HT-29 (cell line): ENCODE measurements around the gene TLE2. TPM values are rescaled to one million over a fixed set of nuclear protein-coding genes. Genes with fewer than 3 reads are reported as not detected.

Experiments used
- DNase-seq: peaks from one replicate; pipeline ENCODE4 v3.0.0-alpha.2; 2015; ENCODE audit warnings: low spot score
- total RNA-seq: library from RNA; depleted of rRNA; stranded (reverse); fragments of >200 nt; shearing (Covaris generic); gene quantifications from 2 replicates; pipeline ENCODE4 v1.2.3, GENCODE V29; 2014; rRNA removed

The TLE2 gene
- total RNA-seq, 1 experiment from 2014 or later, result 1.1 TPM

GRCh38 chr19:2960120-2960519 is 69.0 kb downstream of the TLE2 start:
- DNase-seq, result no peak

- DNase-seq, result no peak
Observed at GRCh38 chr19:2957160-2957559, 71.9 kb downstream of the TLE2 start.

- peak; percentile 79 for DNase-seq
Observed at GRCh38 chr19:2952953-2953481, 76.1 kb downstream of the TLE2 start.

GRCh38 chr19:2950286-2951124 is 78.6 kb downstream of the TLE2 start:
- peak; percentile 96 for DNase-seq

GRCh38 chr19:2949939-2950285 is 79.2 kb downstream of the TLE2 start:
- DNase-seq, result peak; percentile 46

Other genes with a start within 250 kb of the TLE2 start
- gene SGTA, start 246.0 kb downstream of the TLE2 start, total RNA-seq, result 122 and 127 TPM in 2 replicates
- 271 and 308 TPM in 2 replicates for gene THOP1, start 243.8 kb downstream of the TLE2 start, total RNA-seq
- 1.2 TPM in 2 replicates for gene ZNF554, start 209.4 kb downstream of the TLE2 start, total RNA-seq
- gene ZNF555, start 187.8 kb downstream of the TLE2 start, total RNA-seq, result 0.65 and 1.3 TPM in 2 replicates
- gene ZNF556, start 161.9 kb downstream of the TLE2 start, total RNA-seq, result 0.03 and 0.23 TPM in 2 replicates
- gene ZNF57, start 128.4 kb downstream of the TLE2 start, total RNA-seq, result 5.6 and 5.7 TPM in 2 replicates
- 0.86 and 1.7 TPM in 2 replicates for gene ZNF77, start 84.3 kb downstream of the TLE2 start, total RNA-seq
- 0.48 TPM in 1 of 2 replicates, not detected in the other for gene TLE6, start 51.7 kb downstream of the TLE2 start, total RNA-seq
- gene TLE5, start 33.2 kb upstream of the TLE2 start, total RNA-seq, result 356 and 359 TPM in 2 replicates
- gene GNA11, start 65.1 kb upstream of the TLE2 start, total RNA-seq, result 54.1 and 68.2 TPM in 2 replicates
- 15.9 and 20.0 TPM in 2 replicates for gene GNA15, start 106.8 kb upstream of the TLE2 start, total RNA-seq
- gene S1PR4, start 149.5 kb upstream of the TLE2 start, total RNA-seq, result not detected in 2 replicates
- 95.3 and 104 TPM in 2 replicates for gene NCLN, start 156.7 kb upstream of the TLE2 start, total RNA-seq
- gene CELF5, start 195.4 kb upstream of the TLE2 start, total RNA-seq, result 0.10 and 0.53 TPM in 2 replicates